ENCODE data around the gene NTN1.

The NTN1 gene

DNA sequence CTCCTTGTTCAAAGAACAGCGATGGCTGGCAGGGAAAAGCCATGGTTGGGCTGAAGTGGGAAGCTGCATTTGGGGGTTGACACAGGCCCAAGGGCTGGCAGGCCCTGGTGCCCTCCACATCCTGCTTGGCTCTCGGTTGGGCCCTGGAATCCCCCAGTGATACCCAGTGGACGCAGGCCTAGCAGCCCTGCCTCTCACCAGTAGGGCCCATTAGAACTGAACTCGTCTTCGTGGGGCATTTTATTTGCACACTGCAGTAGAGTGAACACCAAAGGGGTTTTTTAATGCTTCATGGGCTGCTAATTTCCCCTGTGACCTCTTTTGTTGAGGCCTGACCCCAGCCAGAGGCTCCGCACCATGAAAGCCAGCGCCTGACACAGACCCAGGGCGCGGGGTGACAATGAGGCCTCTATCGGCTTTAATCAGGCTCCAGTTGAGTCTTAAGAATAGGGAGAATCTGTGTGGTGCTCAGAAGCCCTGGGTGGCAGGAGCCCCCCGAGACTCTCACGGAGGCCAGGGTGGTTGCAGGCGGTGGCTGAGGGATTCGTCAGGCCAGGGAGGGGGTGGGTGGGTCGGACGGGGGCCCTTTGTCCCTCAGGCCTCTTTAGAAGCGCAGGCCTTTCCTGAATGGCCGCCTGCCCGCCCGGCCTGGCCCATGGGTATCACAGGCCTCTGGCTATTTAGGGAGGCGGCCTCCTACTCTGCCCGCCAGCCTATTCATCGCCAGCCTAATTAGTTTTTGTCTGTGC lies 199.3 kb downstream of the NTN1 start:
- DNase-seq: no peak

DNA sequence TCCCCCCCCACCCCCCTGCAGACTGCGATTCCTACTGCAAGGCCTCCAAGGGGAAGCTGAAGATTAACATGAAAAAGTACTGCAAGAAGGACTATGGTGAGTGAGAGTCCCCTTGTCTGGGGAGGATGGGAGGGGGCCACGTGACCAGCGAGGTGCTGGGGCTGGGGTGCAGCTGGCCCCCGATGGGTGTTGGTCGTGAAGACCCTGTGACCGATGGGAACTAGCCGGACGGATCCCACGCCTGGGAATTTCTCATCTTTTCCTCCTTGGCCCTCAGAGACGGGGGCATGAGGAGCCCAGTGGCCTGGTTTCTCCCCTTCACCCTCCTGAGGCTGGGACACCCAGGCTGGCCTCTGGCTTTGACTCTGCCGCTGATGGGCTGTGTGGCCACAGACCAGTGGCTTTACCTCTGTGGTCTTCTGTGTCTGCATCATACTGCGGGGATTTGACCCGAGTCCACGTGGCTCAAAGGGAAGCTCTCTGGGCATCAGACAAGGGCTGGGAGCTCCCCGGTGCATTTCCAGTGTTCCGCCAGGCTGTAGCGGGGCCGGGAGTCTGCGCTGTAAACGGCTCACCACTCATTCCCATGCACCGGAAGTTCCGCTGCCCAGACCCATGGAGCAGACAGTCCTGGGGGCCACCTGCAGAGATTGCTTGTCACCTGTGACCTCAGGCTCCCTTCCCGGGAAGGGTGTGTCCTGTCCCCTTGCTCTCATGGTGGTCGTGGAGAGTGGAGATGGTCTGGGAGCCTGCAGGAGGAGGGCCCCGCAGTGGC lies 200.0 kb downstream of the NTN1 start:
- no peak for DNase-seq

DNA sequence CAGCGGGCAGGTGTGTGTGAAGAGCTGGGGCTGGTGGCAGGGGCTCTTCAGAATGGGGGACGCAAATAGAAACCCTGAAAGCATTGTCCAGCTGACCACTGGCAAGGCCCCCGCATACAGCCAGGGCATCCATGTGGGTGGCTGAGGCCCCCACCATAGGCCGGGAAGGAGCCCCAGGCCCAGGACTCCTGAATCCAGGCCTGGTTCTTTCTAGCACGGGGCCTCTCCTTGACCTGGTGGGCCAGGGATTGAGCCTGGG lies 200.5 kb downstream of the NTN1 start:
- no peak for DNase-seq

DNA sequence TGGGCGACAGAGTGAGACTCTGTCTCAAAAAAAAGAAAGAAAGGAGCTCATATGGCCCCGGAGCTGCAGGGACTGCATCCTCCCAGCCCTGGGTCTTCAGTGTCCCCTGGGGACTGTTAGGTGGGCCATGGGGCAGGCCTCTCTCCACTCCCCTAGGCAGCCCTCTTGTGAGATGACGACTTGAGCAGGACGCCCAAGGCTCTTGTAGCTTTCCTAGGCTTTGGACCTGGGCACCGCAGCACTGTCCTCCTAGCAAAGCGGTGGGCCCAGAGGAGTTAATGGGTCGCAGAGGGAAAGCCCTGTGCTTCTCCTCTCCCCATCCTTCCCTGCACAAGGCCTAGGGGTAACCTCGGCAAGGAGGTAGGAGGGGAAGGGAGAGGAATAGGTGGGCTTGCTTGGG lies 202.2 kb downstream of the NTN1 start:
- DNase-seq: no peak

DNA sequence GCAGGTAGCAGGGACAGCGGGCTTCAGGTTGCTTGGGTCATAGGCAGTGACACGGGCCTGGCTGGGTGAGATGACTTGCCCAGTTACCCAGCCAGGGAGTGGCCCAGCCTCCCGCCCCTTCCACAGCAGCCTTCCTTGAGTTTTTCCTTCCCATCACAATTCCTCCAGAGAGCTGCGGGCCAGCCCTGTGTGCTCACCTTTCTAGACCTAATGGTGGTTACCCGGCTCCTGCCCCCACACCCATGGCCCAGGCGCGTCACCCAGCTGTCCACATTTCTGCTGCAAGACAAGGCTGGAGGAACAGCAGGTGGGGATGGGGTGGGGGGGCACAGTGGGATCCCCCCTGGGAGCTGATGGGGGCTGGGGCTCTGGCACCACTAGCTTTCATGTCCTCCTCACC lies 203.2 kb downstream of the NTN1 start:
- DNase-seq: no peak

DNA sequence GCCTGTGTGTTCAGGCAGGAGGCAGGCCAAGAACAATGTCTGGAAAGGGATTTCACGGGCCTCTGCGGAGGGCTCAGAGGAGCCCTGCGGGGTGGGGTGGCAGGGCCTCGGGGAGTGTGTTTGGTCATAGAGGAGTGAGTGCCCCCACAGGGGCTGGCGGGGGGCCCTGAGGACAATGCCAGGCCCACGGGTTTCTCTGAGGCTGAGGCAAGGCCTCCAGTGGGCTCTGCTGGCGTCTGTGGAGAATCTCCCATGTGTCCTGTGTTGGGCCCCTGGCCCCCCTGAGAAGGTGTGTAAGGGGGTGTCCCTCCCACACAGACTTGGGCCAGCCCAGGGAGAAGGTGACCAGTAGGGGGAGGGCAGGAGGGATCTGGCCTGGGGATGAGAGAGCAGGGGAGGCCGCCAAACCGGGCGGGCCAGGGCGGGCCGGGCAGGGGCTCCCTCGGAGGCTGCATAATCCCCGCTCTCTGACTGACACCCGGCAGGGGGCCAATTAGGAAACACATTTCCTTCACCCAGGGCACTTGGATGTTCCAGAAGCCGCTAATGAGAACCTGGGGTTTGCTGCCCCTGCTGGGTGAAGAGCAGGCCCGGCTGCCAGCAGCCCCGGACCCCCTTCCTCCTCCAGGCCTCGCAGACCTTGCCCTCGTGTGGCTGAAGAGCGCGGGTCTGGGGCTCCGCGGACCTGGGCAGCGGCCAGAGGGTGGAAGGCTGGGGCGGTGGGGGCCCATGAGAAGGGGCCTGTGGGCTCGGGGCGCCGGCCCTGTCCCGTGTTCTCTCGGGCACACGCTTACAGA lies 204.2 kb downstream of the NTN1 start:
- DNase-seq: no peak

DNA sequence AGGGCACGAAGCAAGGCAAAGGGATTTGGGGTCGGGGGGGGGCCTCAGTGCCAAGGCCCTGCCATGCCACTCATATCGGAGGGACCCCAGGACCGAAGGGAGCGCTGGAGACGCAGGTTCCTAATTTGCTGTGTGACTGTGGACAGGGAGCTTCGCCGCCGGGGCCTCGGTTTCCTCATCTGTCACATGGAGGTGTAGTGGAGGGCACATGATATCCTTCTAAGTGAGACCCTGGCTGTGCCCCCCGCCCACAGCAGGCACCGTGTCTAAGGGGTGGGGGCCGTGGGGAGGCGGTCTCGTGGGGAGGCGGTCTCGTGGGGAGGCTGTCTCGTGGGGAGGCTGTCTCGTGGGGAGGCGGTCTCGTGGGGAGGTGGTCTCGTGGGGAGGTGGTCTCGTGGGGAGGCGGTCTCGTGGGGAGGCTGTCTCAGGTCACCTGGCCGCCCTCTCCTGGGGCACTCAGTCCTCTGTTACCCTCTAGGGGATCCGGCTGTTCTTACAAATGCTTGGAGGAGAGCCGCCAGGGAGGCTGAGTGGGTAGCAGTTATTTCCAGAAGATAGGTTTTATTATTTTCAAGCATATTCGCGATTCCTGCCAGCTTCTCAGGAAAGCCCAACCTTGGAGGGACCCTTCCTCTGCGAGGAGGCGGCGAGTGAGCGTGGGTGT lies 205.0 kb downstream of the NTN1 start:
- DNase-seq: no peak

DNA sequence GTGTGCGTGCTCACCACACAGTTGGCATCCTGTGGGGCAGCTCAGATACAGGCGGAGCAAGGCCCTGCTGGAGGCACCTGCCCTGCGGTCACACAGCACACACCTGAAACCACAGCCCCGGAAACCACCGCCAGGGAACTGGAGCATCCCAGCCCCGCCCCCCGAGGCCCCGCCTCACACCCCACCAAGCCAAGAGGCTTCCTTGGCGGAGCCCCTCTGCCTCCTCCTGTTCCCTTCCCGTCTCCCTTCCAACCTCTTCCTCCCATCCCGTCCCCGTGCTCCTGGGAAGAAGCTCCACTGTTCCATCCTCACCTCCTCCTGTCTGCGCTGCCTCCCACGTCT lies 205.5 kb downstream of the NTN1 start:
- no peak for DNase-seq

DNA sequence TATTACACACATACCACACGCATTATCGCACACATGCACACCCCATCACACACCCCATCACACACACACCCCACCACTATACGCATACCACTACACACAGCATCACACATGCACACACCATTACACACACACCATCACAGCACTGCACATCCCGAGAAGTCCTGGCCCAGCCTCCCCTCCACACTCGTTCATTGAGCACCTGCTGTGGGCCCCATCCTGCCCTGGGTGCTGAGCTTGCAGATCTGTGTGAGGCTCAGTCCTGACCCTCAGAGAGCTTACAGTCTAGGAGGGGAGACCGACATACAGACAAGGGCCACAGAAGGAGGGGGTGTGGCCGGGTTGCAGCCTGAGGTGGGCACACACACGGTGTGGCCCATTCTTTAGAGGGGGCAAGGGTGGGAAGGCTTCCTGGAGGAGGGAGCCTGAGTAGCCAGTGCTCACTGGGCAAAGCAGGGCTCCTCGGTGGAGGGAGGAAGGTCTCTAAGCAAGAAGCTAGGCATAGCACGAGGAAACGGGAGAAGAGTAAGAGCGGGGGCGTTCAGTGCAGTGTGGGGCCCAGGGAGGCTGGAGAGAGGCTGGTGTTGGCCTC lies 206.6 kb downstream of the NTN1 start:
- no peak for DNase-seq

DNA sequence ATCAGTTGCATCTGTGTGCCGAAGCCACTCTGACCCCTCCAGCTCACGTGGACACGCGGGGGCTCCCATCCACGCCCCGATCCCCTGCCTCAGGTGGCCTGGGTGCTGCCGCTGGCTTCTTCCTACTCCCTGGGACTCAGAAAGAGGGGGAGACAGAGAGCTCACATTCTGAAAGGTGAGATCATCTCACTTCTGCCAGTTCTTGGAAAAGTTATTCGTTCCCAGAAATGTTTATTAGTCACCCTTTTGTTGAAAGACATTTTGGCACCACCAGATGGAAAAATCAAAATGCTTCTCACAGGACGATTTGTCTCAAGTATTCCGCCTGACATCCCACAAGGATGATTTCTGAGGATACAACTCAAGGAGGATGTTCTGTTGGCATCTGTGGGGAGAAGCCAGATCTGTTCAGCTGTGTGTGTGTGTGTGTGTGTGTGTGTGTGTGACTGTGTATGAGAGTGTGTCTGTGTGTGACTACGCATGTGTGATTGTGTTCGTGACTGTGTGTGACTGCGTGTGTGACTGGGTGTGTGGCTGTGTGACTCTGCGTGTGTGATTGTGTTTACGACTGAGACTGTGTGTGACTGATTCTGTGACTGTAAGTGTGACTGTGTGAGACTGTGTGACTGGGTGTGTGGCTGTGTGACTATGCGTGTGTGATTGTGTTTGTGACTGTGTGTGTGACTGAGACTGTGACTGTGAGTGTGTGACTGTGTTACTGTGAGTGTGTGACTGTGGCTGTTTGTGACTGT lies 207.3 kb downstream of the NTN1 start:
- peak in 1 of 2 donors; percentile 9 for DNase-seq

DNA sequence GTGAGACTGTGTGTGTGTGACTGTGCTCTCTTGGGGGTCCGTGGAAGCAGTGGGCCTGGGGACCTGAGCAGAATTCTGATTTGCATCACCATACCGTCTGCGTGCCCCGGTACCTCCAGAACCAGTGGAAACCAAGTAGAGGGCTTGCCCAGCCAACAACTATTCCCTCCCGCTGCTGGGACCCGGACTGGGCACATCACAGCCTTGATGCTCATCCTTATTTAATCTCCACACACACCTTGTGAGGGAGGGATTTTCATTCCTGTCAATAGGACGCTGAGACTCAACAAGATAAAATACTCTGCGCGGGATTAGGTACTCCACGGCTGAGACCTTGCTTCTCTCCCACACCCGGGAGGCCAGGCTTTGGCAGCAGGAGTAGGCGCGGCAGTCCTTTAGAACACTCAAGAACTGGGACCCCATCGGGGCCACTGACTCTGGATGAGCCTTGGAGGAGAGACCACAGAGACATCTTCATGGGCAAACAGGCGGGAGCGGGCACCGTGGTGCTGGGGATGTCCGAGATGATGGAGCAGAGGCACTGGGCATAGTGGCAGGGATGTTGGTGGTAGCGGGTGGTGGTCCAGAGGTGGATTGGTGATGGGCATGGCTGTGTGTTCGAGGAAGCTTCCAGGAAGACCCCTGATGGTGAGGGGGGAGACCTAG lies 208.0 kb downstream of the NTN1 start:
- no peak for DNase-seq

DNA sequence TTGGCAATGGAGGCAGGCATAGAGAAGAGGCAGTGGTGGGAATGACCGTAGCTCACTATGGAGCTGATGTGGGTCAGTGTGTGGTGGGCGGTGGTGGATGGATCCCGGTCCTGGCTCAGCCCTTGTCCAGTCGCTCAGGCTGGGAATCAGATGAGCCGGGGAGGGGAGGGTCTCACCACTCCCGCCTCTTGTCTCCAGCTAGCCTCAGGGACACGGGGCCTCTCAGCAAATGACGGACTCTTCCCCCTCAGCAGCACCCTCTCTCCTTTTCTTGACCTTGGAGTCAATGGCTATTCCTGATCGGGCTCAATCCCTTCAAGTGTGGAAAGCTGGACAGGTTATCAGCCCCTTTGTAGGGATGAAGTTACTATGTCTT lies 208.5 kb downstream of the NTN1 start:
- DNase-seq: no peak

DNA sequence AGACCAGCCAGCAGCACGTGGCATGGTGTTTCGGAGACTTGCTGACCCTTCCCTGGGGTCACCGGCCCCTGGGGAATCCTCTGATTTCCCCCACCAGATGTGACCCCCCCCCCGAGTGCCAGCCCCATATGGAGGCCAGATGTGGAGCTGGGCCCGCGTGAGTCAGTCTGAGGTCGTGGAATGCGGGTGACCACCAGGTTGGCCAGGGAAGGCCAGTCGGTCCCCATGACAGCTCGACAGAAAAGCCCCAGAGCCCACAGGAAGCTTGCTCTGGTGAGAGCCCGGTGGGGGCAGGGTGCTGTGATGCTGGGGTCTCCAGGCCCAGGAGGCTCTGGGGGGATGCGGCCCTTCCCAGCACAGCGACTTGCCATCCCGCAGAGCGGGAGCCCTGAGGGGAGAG lies 209.0 kb downstream of the NTN1 start:
- DNase-seq: no peak

DNA sequence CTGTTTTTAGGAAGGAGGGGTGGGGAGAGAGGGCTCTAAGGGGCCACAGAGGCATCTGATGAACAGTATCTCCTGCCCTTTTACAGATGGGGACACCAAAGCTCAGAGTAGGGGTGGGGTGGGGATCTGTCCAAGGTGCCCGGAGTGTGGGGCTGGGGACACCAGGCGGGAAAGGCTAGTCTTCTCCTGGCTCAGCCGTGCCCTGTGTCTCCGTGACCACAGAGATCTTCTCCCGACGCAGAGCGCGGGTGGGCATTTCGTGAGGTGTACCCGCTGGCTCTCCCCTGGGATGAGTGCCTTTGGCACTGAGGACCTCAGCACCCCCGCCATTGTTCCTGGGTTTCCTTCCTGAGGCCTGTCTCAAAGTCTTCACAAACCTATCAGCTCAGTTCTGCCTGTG lies 209.6 kb downstream of the NTN1 start:
- no peak for DNase-seq

DNA sequence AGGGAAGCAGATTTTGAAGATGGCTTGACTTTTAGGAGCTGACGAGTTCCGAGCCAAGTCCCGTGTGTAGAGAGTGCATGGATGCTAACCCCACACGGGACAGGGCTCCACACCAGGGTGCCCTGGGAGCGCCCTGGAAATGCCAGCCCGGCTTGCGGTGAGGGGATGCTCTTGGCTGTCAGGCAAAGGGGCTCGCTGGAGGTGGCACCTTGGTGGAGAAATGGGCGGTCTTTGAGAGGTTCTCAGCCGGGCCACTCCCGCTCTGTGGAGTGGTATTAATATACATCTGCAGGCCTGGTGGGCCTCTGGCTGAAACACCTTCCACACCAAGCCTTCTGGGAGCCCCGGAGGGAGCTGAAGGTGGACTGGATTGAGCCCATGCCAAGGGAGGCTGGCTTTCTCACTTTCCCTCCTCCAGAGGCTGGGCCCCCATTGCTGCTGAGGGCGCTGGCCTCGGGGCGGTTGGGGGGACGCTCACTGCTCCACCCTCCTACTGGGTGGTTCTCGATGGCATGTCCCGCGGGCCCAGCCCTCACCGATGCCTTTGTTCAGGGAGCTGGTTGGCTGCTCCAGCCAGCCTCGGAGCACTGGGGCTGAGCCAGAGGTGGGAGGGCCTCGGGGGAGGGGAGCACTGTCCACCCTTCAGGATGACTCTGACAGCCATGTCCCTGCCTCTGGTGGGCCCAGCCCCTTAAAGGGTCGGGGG lies 210.3 kb downstream of the NTN1 start:
- DNase-seq: no peak

DNA sequence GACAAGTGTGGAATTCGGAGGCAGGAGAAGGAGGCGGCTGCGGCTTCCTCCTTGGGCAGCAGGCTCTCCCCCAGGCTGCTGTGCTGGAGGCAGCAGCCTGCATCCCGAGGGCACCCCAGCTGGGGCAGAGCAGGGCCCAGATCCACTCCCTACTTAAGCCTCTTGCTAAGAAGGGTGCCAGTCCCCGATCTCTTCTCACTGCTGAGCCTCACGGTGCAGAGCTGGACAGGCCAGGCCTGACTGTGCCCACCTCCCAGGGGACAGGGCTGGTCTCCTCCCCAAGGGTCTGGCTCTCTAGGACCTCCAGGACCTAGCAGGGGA lies 210.8 kb downstream of the NTN1 start:
- no peak for DNase-seq

DNA sequence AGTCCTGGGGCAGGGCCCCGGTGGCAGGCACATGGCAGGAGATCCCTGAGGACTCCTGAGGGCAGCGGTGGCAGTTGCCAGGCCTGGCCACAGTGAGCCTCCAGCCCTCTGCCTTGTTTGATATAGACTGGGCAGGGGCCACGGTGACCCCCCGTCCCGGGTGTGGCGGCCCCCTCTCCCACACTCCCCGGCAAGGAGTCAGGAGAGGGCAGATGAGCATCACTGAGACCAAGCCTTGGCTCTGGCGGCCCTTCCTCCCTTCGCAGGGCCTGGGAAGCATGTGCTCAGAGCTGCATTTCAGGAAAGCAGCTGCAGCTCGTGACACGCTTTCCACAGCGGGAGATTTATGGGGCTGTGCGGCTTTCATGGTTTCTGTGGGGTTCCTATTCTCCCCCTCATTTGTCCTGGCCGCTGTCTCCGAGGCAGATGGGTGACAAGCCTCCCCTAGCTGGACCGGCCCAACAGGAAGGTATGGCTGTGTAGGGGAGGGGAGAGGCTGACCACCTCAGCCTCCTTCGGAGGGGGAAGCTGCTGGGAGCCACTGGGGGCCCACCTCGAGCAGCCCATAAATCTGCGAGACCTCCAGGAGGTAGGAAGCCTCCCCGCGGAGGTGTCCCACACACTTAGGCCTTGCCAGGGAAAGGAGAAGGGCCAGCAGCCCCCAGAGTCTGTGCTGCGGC lies 211.4 kb downstream of the NTN1 start:
- no peak for DNase-seq

DNA sequence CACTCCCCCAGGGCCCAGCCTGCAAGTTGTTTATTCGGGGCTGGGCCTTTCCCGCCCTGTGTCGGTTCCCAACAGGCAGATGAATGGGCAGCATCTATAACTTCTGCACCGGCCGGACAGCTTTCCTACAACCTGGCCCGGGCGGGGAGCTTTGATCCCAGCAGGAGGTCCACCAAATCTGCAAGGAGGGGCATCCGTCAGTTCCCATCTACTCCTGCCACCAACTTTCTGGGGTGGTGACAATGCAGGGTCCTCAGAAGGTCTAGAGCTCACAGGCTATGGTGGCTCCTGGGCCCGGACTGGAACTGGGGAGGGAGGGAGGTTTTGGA lies 211.9 kb downstream of the NTN1 start:
- DNase-seq: no peak

DNA sequence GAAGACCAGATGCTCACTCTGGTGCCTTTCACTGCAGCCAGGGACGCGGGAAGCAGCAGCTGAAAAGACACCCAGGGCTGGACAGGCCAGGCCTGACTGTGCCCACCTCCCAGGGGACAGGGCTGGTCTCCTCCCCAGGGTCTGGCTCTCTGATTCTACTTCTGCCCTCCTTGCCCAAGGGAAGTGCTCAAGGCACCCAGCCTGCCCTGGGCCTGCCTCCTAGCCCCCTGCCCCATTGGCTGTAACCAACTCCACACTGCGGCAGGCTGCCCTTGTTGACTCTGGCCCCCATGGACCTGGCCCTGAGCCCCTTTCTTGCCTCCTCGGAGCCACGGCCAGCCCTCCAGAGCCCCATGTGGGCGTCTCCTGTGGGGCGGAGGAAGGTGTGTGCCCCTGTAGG lies 212.5 kb downstream of the NTN1 start:
- DNase-seq: no peak

DNA sequence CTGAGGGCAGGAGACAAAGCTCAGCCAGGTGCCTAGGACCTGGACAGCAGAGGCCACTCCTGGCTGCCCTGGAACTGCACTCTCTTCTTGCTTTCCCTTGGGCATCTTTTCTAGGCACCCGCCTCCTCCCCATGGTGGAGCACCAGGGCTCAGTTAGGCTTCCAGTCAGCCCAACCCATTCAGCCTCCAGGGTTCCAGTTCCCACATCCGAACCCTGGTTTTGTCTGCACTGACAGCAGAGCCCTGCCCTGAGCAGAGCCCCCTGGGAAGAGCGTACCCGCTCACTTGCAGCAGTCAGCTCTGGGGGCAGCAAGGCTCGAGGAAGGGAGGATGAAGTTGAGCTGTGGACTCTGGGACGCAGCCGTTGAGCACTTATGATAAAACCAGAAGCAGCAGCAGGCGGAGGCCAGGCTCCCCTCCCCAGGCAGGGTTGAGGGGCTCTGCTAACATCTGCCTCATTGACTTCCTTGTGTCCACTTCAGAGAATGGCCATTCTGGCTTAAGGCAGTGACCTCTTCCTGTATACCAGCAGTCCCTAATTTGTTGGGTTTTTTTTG lies 213.2 kb downstream of the NTN1 start:
- no peak for DNase-seq

DNA sequence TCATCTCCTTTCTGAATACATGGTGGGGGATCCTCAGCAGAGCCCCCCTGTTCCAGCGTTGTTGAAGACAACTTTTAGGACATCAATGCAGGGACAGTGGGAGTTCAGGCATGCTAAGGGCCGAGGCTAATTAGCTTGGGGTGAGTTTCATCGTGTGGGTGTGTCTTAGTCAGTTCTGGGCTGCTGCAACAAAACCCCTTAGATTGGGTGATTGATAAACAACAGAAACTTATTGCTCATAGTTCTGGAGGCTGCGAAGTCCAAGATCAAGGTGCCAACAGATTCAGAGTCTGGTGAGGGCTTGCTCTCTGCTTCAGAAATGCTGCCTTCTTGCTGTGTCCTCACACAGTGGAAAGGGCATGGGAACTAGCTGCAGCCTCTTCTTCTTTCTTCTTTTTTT lies 214.0 kb downstream of the NTN1 start:
- DNase-seq: no peak
